IMR-90 (cell line): ENCODE results near the gene BPIFA3. TPM values are rescaled to one million over a fixed set of nuclear protein-coding genes. Genes with fewer than 3 reads are reported as not detected.

Experiments
- ATAC-seq: fragments of 200-7000 bp; cut with Tn5 transposase; 2 replicates; pipeline ENCODE4 v1.9.1; 2020; ENCODE audit warnings: low read depth, mild to moderate bottlenecking, moderate library complexity
- BruUV-seq: library from RNA; stranded (reverse); fragments of 400-500 nt; replicated peaks from 2 replicates; lab custom pipeline; 2021; lab: Mats Ljungman, UMichigan
- CTCF ChIA-PET: fragments of 300-600 bp; formaldehyde crosslinking; extraction: SDS; loops from one replicate; lab custom pipeline; 2021; ENCODE audit warnings: antibody characterized with exemption; lab: Yijun Ruan, JAX
- POLR2A ChIA-PET: fragments of 300-600 bp; sonication (Branson Sonifier 250); formaldehyde crosslinking; loops from one replicate; lab custom pipeline; 2022; ENCODE audit warnings: antibody characterized with exemption; ENCODE audit not compliant: unreplicated experiment; lab: Charles Lee
- DNase-seq: peaks from one replicate; pipeline ENCODE4 v3.0.0; 2013
- H2AFZ ChIP-seq: replicated peaks from 2 replicates; pipeline ENCODE3; 2013; ENCODE audit warnings: low read length, mild to moderate bottlenecking; ENCODE audit not compliant: poor library complexity
- H2AK5ac ChIP-seq: 2 replicates; pipeline ENCODE4 v1.6.1; 2013; ENCODE audit warnings: low read depth, low read length, inconsistent platforms
- H2AK9ac ChIP-seq: replicated peaks from 2 replicates; pipeline ENCODE3; 2013; ENCODE audit warnings: mild to moderate bottlenecking, low read depth, low read length, moderate library complexity; ENCODE audit not compliant: poor library complexity
- H2BK120ac ChIP-seq: 2 replicates; pipeline ENCODE4 v1.6.1; 2013; ENCODE audit warnings: low read depth, low read length, inconsistent platforms
- H2BK15ac ChIP-seq: 3 replicates; pipeline ENCODE4 v1.6.1; 2013; ENCODE audit warnings: low read depth, low read length, inconsistent platforms
- H2BK20ac ChIP-seq: 2 replicates; pipeline ENCODE4 v1.6.1; 2013; ENCODE audit warnings: low read depth, mild to moderate bottlenecking, inconsistent platforms, low read length, moderate library complexity
- H2BK5ac ChIP-seq: 2 replicates; pipeline ENCODE4 v1.6.1; 2013; ENCODE audit warnings: mild to moderate bottlenecking, low read depth, low read length, inconsistent platforms; ENCODE audit not compliant: poor library complexity, severe bottlenecking
- H3K14ac ChIP-seq: replicated peaks from 2 replicates; pipeline ENCODE4 v1.6.1; 2013; ENCODE audit warnings: low read depth, low read length, inconsistent platforms
- H3K18ac ChIP-seq: 2 replicates; pipeline ENCODE4 v1.6.1; 2013; ENCODE audit warnings: low read depth, low read length, control low read depth
- H3K23ac ChIP-seq: 2 replicates; pipeline ENCODE4 v1.6.1; 2013; ENCODE audit warnings: low read depth, low read length, inconsistent platforms
- H3K27ac ChIP-seq: 2 replicates; pipeline ENCODE4 v1.5.1; 2013; ENCODE audit warnings: mild to moderate bottlenecking, control low read depth, low read length; ENCODE audit not compliant: insufficient read depth
- H3K27me3 ChIP-seq: 2 replicates; pipeline ENCODE4 v1.6.1; 2013; ENCODE audit warnings: low read length; ENCODE audit not compliant: control insufficient read depth, insufficient read depth
- H3K36me3 ChIP-seq: 2 replicates; pipeline ENCODE4 v1.6.1; 2013; ENCODE audit warnings: low read length, mixed read lengths; ENCODE audit not compliant: control insufficient read depth, insufficient read depth
- H3K4ac ChIP-seq: 2 replicates; pipeline ENCODE4 v1.6.1; 2013; ENCODE audit warnings: low read depth, low read length, inconsistent platforms
- H3K4me1 ChIP-seq: 2 replicates; pipeline ENCODE4 v1.6.1; 2013; ENCODE audit warnings: low read length, mixed read lengths; ENCODE audit not compliant: control insufficient read depth, insufficient read depth
- H3K4me2 ChIP-seq: 2 replicates; pipeline ENCODE4 v1.6.1; 2013; ENCODE audit warnings: low read depth, mild to moderate bottlenecking, control low read depth, low read length, moderate library complexity
- H3K4me3 ChIP-seq: 2 replicates; pipeline ENCODE4 v1.5.1; 2013; ENCODE audit warnings: low read depth, mild to moderate bottlenecking, control low read depth, low read length, moderate library complexity; ENCODE audit not compliant: insufficient read depth
- H3K56ac ChIP-seq: 2 replicates; pipeline ENCODE4 v1.6.1; 2013; ENCODE audit warnings: low read length, inconsistent platforms; ENCODE audit not compliant: insufficient read depth; ENCODE audit errors: extremely low read depth
- H3K79me1 ChIP-seq, 2 experiments: 2 replicates each; pipeline ENCODE4 v1.6.1; 2013; ENCODE audit warnings: low read length in 2 of 2, inconsistent platforms in 1 of 2, low read depth in 1 of 2
- H3K9ac ChIP-seq: 2 replicates; pipeline ENCODE4 v1.6.1; 2013; ENCODE audit warnings: low read depth, low read length, control low read depth
- H3K9me1 ChIP-seq: 2 replicates; pipeline ENCODE4 v1.6.1; 2013; ENCODE audit warnings: low read length, inconsistent platforms; ENCODE audit not compliant: insufficient read depth
- H3K9me3 ChIP-seq: 2 replicates; pipeline ENCODE4 v1.6.1; 2013; ENCODE audit warnings: low read length; ENCODE audit not compliant: control insufficient read depth, insufficient read depth
- H4K20me1 ChIP-seq: 2 replicates; pipeline ENCODE4 v1.6.1; 2013; ENCODE audit warnings: low read length, inconsistent platforms; ENCODE audit not compliant: insufficient read depth
- H4K5ac ChIP-seq: 2 replicates; pipeline ENCODE4 v1.6.1; 2013; ENCODE audit warnings: mild to moderate bottlenecking, low read depth, low read length, control low read depth
- H4K8ac ChIP-seq, 2 experiments: 2 replicates each; pipeline ENCODE4 v1.6.1; 2013; ENCODE audit warnings: low read depth in 2 of 2, low read length in 2 of 2, control low read depth in 1 of 2, inconsistent platforms in 1 of 2
- H4K91ac ChIP-seq: 2 replicates; pipeline ENCODE4 v1.6.1; 2013; ENCODE audit warnings: low read depth, low read length, inconsistent platforms; ENCODE audit not compliant: insufficient read depth
- CEBPB ChIP-seq: IDR thresholded peaks from 2 replicates; pipeline ENCODE4 v1.6.1; 2012; ENCODE audit warnings: low read depth, low read length, improper control_type of control experiment
- CHD1 ChIP-seq: IDR thresholded peaks from 2 replicates; pipeline ENCODE4 v1.6.1; 2012; ENCODE audit warnings: low read depth, low read length, improper control_type of control experiment
- MAFK ChIP-seq: IDR thresholded peaks from 2 replicates; pipeline ENCODE4 v1.6.1; 2012; ENCODE audit warnings: low read depth, low read length, improper control_type of control experiment
- MXI1 ChIP-seq: IDR thresholded peaks from 2 replicates; pipeline ENCODE4 v1.6.1; 2012; ENCODE audit warnings: low read depth, mild to moderate bottlenecking, low read length, moderate library complexity, borderline replicate concordance
- NFE2L2 ChIP-seq: fragments of 150-350 bp; IDR thresholded peaks from 2 replicates; pipeline ENCODE4 v1.6.1; 2016; ENCODE audit warnings: low read depth, mild to moderate bottlenecking, low read length
- POLR2A ChIP-seq: IDR thresholded peaks from 2 replicates; pipeline ENCODE4 v1.6.1; 2012; ENCODE audit warnings: mild to moderate bottlenecking, low read depth, low read length
- RCOR1 ChIP-seq: IDR thresholded peaks from 2 replicates; pipeline ENCODE4 v1.6.1; 2012; ENCODE audit warnings: mild to moderate bottlenecking, low read length, improper control_type of control experiment; ENCODE audit not compliant: insufficient replicate concordance
- SMC3 ChIP-seq: fragments of 150-350 bp; IDR thresholded peaks from 2 replicates; pipeline ENCODE4 v1.6.1; 2016; ENCODE audit warnings: low read depth, mild to moderate bottlenecking, antibody characterized with exemption, low read length, moderate library complexity
- WGBS, 2 experiments: methylation state at CpG; one replicate each; pipeline versions ENCODE4 v1.1.5 to v1.1.7; 2013; ENCODE audit warnings: missing lambda C conversion rate in 2 of 2; ENCODE audit not compliant: insufficient read length in 1 of 2; ENCODE audit errors: extremely low coverage in 2 of 2; 5-methylcytosine and 5-hydroxymethylcytosine counted together
- dilution Hi-C: fragments of 300-500 bp; cut with HindIII; formaldehyde crosslinking; loops from one replicate; pipeline ENCODE4 v1.14.3; 2018; ENCODE audit warnings: low sequenced_read_pairs; ENCODE audit not compliant: unreplicated experiment
- in situ Hi-C: fragments of 300-500 bp; cut with MboI; formaldehyde crosslinking; loops from 3 replicates; pipeline ENCODE4 v1.14.3; 2019; ENCODE audit warnings: low sequenced_read_pairs, inconsistent platforms, mixed read lengths
- intact Hi-C: fragments of 100-400 bp; cut with micrococcal nuclease; formaldehyde crosslinking; loops from 2 replicates; pipeline ENCODE4 v1.10.0; 2022
- polyA plus RNA-seq, 3 experiments: library from polyadenylated mRNA; depleted of rRNA; stranded (reverse); fragments of >200 nt; gene quantifications; 2 replicates each; pipeline ENCODE4 v1.2.3, GENCODE V29; 2012; ENCODE audit warnings: low replicate concordance in 1 of 3
- total RNA-seq: library from RNA; depleted of rRNA; stranded (reverse); fragments of >200 nt; gene quantifications from 2 replicates; pipeline ENCODE4 v1.2.3, GENCODE V29; 2012
- TF ChIP-seq, protein P1 (sequence below): fragments of 150-350 bp; IDR thresholded peaks from 2 replicates; pipeline ENCODE4 v1.6.1; 2016; ENCODE audit warnings: low read depth, mild to moderate bottlenecking, low read length, moderate library complexity, borderline replicate concordance
- TF ChIP-seq, protein P2 (sequence below): conservative IDR thresholded peaks from 2 replicates; pipeline ENCODE4 v1.5.1; 2012; ENCODE audit warnings: mild to moderate bottlenecking, low read depth, low read length, improper control_type of control experiment

Gene BPIFA3
- total and polyA plus RNA-seq, 2 of the 4 experiments (the other 2 are of a cell fraction) = not detected

DNA sequence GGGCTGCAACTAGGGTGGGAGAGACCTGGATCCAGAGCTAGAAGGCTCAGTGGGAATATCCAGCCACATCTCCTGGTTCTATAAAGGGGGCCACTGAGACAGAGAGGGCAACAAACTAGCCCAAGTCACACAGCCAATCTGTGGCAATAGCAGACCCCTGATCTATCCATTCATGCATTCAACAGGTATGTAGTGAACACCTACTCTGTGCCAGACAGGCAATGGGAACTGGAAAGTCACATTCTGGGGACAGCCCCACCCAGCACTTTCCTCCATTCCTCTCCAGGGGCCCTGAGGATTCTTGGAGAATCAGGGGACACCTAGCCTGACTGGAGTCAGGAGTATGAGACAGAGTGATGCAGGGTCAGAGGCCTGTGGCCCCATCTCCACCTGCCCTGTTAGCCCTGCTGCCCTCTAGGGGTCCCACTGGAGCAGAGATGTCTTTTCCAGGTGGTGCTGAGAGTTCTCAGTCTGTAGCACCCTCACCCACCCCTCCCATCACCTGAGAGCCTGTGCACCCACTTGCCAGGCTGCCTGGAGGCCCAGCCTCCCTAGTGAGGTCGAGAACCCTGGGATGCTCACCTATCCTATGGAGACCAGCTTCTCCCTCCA is 35.6 kb upstream of the BPIFA3 start:
- ATAC-seq (no peak), DNase-seq (no peak)
- Histone ChIP-seq H3K79me1 (no peaks in the 10 kb centered on the region), H2AFZ (no peak overlapping the region), H2BK120ac (no peak overlapping the region), H3K4me2 (no peak overlapping the region), H3K4me1 (no peaks in the 10 kb centered on the region), H3K27ac (no peak overlapping the region), H3K18ac (no peak overlapping the region), H4K5ac (no peak overlapping the region), H3K9me3 (no peaks in the 10 kb centered on the region), H2BK5ac (no peak overlapping the region), H3K9me1 (no peaks in the 10 kb centered on the region), H2BK15ac (no peak overlapping the region), H4K91ac (no peak overlapping the region), H2BK20ac (no peak overlapping the region), H4K8ac (no peak overlapping the region), H3K27me3 (no peaks in the 10 kb centered on the region; the same call in 1 of the 2 replicates), H4K20me1 (no peaks in the 10 kb centered on the region), H3K9ac (no peak overlapping the region), H3K14ac (no peak overlapping the region), H2AK5ac (no peak overlapping the region), H3K36me3 (no peaks in the 10 kb centered on the region), H3K23ac (no peak overlapping the region), H3K4me3 (no peak overlapping the region), H3K56ac (no peak overlapping the region), H2AK9ac (no peak overlapping the region), H3K4ac (no peak overlapping the region)
- in situ Hi-C loops (no loop called here), dilution Hi-C loops (no loop called here), intact Hi-C loops (no loop called here)
- TF ChIP-seq, protein P1, sequence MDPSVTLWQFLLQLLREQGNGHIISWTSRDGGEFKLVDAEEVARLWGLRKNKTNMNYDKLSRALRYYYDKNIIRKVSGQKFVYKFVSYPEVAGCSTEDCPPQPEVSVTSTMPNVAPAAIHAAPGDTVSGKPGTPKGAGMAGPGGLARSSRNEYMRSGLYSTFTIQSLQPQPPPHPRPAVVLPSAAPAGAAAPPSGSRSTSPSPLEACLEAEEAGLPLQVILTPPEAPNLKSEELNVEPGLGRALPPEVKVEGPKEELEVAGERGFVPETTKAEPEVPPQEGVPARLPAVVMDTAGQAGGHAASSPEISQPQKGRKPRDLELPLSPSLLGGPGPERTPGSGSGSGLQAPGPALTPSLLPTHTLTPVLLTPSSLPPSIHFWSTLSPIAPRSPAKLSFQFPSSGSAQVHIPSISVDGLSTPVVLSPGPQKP = no peak
- no peak for TF ChIP-seq NFE2L2
- no peak for TF ChIP-seq RCOR1
- TF ChIP-seq MXI1 = no peak
- TF ChIP-seq, protein P2, sequence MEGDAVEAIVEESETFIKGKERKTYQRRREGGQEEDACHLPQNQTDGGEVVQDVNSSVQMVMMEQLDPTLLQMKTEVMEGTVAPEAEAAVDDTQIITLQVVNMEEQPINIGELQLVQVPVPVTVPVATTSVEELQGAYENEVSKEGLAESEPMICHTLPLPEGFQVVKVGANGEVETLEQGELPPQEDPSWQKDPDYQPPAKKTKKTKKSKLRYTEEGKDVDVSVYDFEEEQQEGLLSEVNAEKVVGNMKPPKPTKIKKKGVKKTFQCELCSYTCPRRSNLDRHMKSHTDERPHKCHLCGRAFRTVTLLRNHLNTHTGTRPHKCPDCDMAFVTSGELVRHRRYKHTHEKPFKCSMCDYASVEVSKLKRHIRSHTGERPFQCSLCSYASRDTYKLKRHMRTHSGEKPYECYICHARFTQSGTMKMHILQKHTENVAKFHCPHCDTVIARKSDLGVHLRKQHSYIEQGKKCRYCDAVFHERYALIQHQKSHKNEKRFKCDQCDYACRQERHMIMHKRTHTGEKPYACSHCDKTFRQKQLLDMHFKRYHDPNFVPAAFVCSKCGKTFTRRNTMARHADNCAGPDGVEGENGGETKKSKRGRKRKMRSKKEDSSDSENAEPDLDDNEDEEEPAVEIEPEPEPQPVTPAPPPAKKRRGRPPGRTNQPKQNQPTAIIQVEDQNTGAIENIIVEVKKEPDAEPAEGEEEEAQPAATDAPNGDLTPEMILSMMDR = no peak
- TF ChIP-seq SMC3 = no peak
- TF ChIP-seq CHD1 = no peak
- TF ChIP-seq POLR2A = no peak
- no peak for TF ChIP-seq MAFK
- no peak for TF ChIP-seq CEBPB
- ChIA-PET CTCF (no interaction called here), POLR2A (no interaction called here)
- no CpG with 5 or more reads among the region's 1 CpG for WGBS, 2 experiments
- BruUV-seq = no TSS peak
